ENCODE results near the gene RHBDF1. TPM values are rescaled to one million over a fixed set of nuclear protein-coding genes. Genes with fewer than 3 reads are reported as not detected.

Gene RHBDF1
- total and polyA plus RNA-seq, 2 of the 13 experiments (the other 11 are each of a cell fraction or from before 2014, with no cell fraction given) = 5.4 to 26.9 TPM

- TF ChIP-seq ZNF513 (CRISPR knock-in tag; conservative IDR thresholded peaks at IDR 0.05) = no peak
- no peak for TF ChIP-seq NFE2L2 (IDR thresholded peaks at IDR 0.05; ENCODE audit: low read length)
- TF ChIP-seq NFYB (CRISPR knock-in tag; IDR thresholded peaks at IDR 0.05) = no peak
- no peak for TF ChIP-seq KAT8 (CRISPR knock-in tag; IDR thresholded peaks at IDR 0.05)
- no peak for TF ChIP-seq RBM22 (optimal IDR thresholded peaks at IDR 0.05; ENCODE audit: low read length)
- no peak for TF ChIP-seq DBP (CRISPR knock-in tag; IDR thresholded peaks at IDR 0.05; ENCODE audit: not compliant biosample characterization)
- no peak for TF ChIP-seq ATF1 (CRISPR knock-in tag; IDR thresholded peaks at IDR 0.05)
- no peak for TF ChIP-seq FOXP1 (IDR thresholded peaks at IDR 0.05)
- TF ChIP-seq FOXP1 (CRISPR knock-in tag; IDR thresholded peaks at IDR 0.05) = no peak
- TF ChIP-seq NFATC3 (CRISPR knock-in tag; IDR thresholded peaks at IDR 0.05) = no peak
- TF ChIP-seq MLXIP (CRISPR knock-in tag; IDR thresholded peaks at IDR 0.05; ENCODE audit: borderline replicate concordance) = no peak
- TF ChIP-seq CREM (IDR thresholded peaks at IDR 0.05) = no peak; the same call in 1 of the 2 replicates
- no peak for TF ChIP-seq CREM (CRISPR knock-in tag; IDR thresholded peaks at IDR 0.05)
- TF ChIP-seq PAX8 (CRISPR knock-in tag; IDR thresholded peaks at IDR 0.05; ENCODE audit: borderline replicate concordance) = no peak
- TF ChIP-seq ZNF510 (CRISPR knock-in tag; IDR thresholded peaks at IDR 0.05; ENCODE audit: low read depth) = no peak
- no peak for TF ChIP-seq ZNF343 (CRISPR knock-in tag; IDR thresholded peaks at IDR 0.05)
- no peak for TF ChIP-seq ZFP82 (CRISPR knock-in tag; IDR thresholded peaks at IDR 0.05; ENCODE audit: borderline replicate concordance)
- no peak for TF ChIP-seq BCLAF1 (IDR thresholded peaks at IDR 0.05)
- TF ChIP-seq ZBTB10 (CRISPR knock-in tag; IDR thresholded peaks at IDR 0.05; ENCODE audit: borderline replicate concordance) = no peak
Measured at GRCh38 chr16:75580-76501, 3.4 kb upstream of the RHBDF1 start (continued).

All from HepG2 (cell line).